HepG2 (cell line): ENCODE measurements around the gene TCAP. TPM values are rescaled to one million over a fixed set of nuclear protein-coding genes. Genes with fewer than 3 reads are reported as not detected.

Experiments used
- FOXA3 ChIP-seq: IDR thresholded peaks from 2 replicates; pipeline ENCODE4 v1.6.1; 2016; ENCODE audit warnings: missing genetic modification reagents, missing compliant biosample characterization
- HOXA7 ChIP-seq: sonication (generic); formaldehyde crosslinking; IDR thresholded peaks from 2 replicates; pipeline ENCODE4 v1.8.1; 2022; ENCODE audit warnings: mild to moderate bottlenecking, missing genetic modification reagents, moderate library complexity
- PTBP1 ChIP-seq: fragments of 200-400 bp; formaldehyde crosslinking; IDR thresholded peaks from 2 replicates; pipeline ENCODE4 v1.6.1; 2018; ENCODE audit warnings: low read length, low read depth; ENCODE audit not compliant: poor library complexity, severe bottlenecking
- USF2 ChIP-seq, 2 experiments: sonication (generic) in 1 of 2; formaldehyde crosslinking in 1 of 2; IDR thresholded peaks; 2 replicates each; pipeline versions ENCODE4 v1.5.1 to v1.6.1; 2011 to 2020; ENCODE audit warnings: borderline replicate concordance in 1 of 2, low read depth in 1 of 2, low read length in 1 of 2, mild to moderate bottlenecking in 1 of 2, missing genetic modification reagents in 1 of 2, moderate library complexity in 1 of 2
- XRCC5 ChIP-seq: fragments of 200-400 bp; formaldehyde crosslinking; optimal IDR thresholded peaks from 2 replicates; pipeline ENCODE3; 2017; ENCODE audit warnings: mild to moderate bottlenecking, low read length
- ZBTB4 ChIP-seq: sonication (generic); formaldehyde crosslinking; IDR thresholded peaks from 2 replicates; pipeline ENCODE4 v1.4.0; 2020; ENCODE audit warnings: missing genetic modification reagents, mild to moderate bottlenecking, borderline replicate concordance
- ZNF318 ChIP-seq: sonication (generic); formaldehyde crosslinking; IDR thresholded peaks from 2 replicates; pipeline ENCODE4 v1.4.0; 2020; ENCODE audit warnings: mild to moderate bottlenecking, missing genetic modification reagents
- ZNF414 ChIP-seq: sonication (generic); formaldehyde crosslinking; IDR thresholded peaks from 2 replicates; pipeline ENCODE4 v1.5.0; 2020; ENCODE audit warnings: missing genetic modification reagents
- ZNF562 ChIP-seq: sonication (generic); formaldehyde crosslinking; IDR thresholded peaks from 2 replicates; pipeline ENCODE4 v1.8.0; 2022; ENCODE audit warnings: missing genetic modification reagents, borderline replicate concordance
- ZNF788 ChIP-seq: sonication (generic); formaldehyde crosslinking; IDR thresholded peaks from 2 replicates; pipeline ENCODE4 v1.5.0; 2020; ENCODE audit warnings: mild to moderate bottlenecking, missing genetic modification reagents, borderline replicate concordance
- ZSCAN29 ChIP-seq: sonication (generic); formaldehyde crosslinking; conservative IDR thresholded peaks from 2 replicates; pipeline ENCODE4 v1.4.0; 2020; ENCODE audit warnings: mild to moderate bottlenecking, missing genetic modification reagents
- ZSCAN31 ChIP-seq: sonication (generic); formaldehyde crosslinking; IDR thresholded peaks from 2 replicates; pipeline ENCODE4 v1.5.0; 2020; ENCODE audit warnings: low read depth, mild to moderate bottlenecking, missing genetic modification reagents
- polyA plus RNA-seq, 8 experiments: library from polyadenylated mRNA; depleted of rRNA in 3 of 8; stranded (reverse) in 7 of 8; unstranded in 1 of 8; fragments of >200 nt; fragmentation: Illumina TruSeq in 4 of 8; extraction: Trizol in 4 of 8; gene quantifications; 2 replicates each; pipeline versions ENCODE4 v1.2.1 to v1.2.3, GENCODE V29; 2011 to 2016; ENCODE audit warnings: low read depth in 4 of 8, missing spikeins in 1 of 8, mixed read lengths in 1 of 8; ENCODE audit not compliant: insufficient read depth in 1 of 8
- total RNA-seq, 5 experiments: library from RNA; depleted of rRNA; stranded (reverse); fragments of >200 nt; fragmentation: Illumina TruSeq; extraction: Trizol; gene quantifications; 2 replicates each; pipeline ENCODE4 v1.2.3, GENCODE V29; 2016; ENCODE audit warnings: low read depth in 1 of 5

TCAP gene
- total and polyA plus RNA-seq, 2 of the 13 experiments (the other 11 are each of a cell fraction or from before 2014, with no cell fraction given), result 0.24 to 0.65 TPM

GRCh38 chr17:39663688-39664580 is 1.2 kb upstream of the TCAP start (continued):
- TF ChIP-seq ZBTB4 (CRISPR knock-in tag), result no peak
- no peak for TF ChIP-seq ZSCAN29 (CRISPR knock-in tag)
- TF ChIP-seq ZNF318, result no peak
- no peak for TF ChIP-seq ZSCAN31
- no peak for TF ChIP-seq ZNF562 (CRISPR knock-in tag)
- no peak for TF ChIP-seq USF2 (IDR thresholded peaks at IDR 0.05; ENCODE audit: low read depth, low read length)
- TF ChIP-seq USF2 (CRISPR knock-in tag; IDR thresholded peaks at IDR 0.05; ENCODE audit: borderline replicate concordance), result no peak
- TF ChIP-seq HOXA7 (CRISPR knock-in tag), result no peak
- TF ChIP-seq ZNF414 (CRISPR knock-in tag), result no peak
- TF ChIP-seq PTBP1, result no peak
- no peak for TF ChIP-seq FOXA3 (CRISPR knock-in tag)
- peak; percentile 36; the same call in 1 of the 2 replicates for TF ChIP-seq ZNF788
- TF ChIP-seq XRCC5, result peak; percentile 57
